ENCODE results near the gene HDAC4. TPM values are rescaled to one million over a fixed set of nuclear protein-coding genes. Genes with fewer than 3 reads are reported as not detected.

HDAC4 gene
- total RNA-seq, 1 experiment from 2014 or later, result 40.1 TPM

- ChIA-PET POLR2A (no interaction called here), CTCF (no interaction called here)
- H3K36me3 ChIP-seq (ENCODE audit: control insufficient read depth, insufficient read depth, low read length), result no peaks in the 10 kb centered on the region; the same call in 1 of the 2 replicates
- ATAC-seq, result no peak
- TF ChIP-seq TCF7L2 (IDR thresholded peaks at IDR 0.05; ENCODE audit: low read depth, low read length), result no peak
- TF ChIP-seq REST (IDR thresholded peaks at IDR 0.05; ENCODE audit: insufficient read depth in 1 of 2, low read depth in 2 of 2, low read length in 1 of 2), result no peak
- TF ChIP-seq CTCF (IDR thresholded peaks at IDR 0.05), result no peak
- no peak for TF ChIP-seq POLR2AphosphoS5 (IDR thresholded peaks at IDR 0.05; ENCODE audit: low read depth, low read length)
- no peak for TF ChIP-seq SIN3A (IDR thresholded peaks at IDR 0.05; ENCODE audit: borderline replicate concordance, insufficient read depth, low read depth, low read length)
- no peaks in the 10 kb centered on the region for H3K9me3 ChIP-seq (ENCODE audit: control insufficient read depth, insufficient read depth, low read depth, low read length)
- H3K27ac ChIP-seq (ENCODE audit: low read length), result no peak overlapping the region
- in situ Hi-C loops (cut with HindIII; ENCODE audit: low pct_unique_long_range_greater_than_20kb, low sequenced_read_pairs), result no loop called here
- no TSS peak for BruUV-seq (replicated peaks)
- H3K27me3 ChIP-seq (ENCODE audit: control insufficient read depth, insufficient read depth, low read length), result no peaks in the 10 kb centered on the region
- DNase-seq (ENCODE audit: low read depth, low spot score), result no peak
- intact Hi-C loops (cut with micrococcal nuclease; ENCODE audit: unreplicated experiment), result no loop called here
- H3K4me3 ChIP-seq (ENCODE audit: low read depth in 2 of 2, low read length in 2 of 2), result no peak overlapping the region
- no peaks in the 10 kb centered on the region for H3K4me1 ChIP-seq (ENCODE audit: control insufficient read depth, insufficient read depth, low read length)
Measured at GRCh38 chr2:239147376-239147775, 253.4 kb downstream of the HDAC4 start.

GRCh38 chr2:239146741-239147181 is 254.1 kb downstream of the HDAC4 start:
- no peak overlapping the region for H3K27ac ChIP-seq (ENCODE audit: low read length)
- no peak for DNase-seq (ENCODE audit: low read depth, low spot score)
- no peak for TF ChIP-seq CTCF (IDR thresholded peaks at IDR 0.05)
- TF ChIP-seq REST (IDR thresholded peaks at IDR 0.05; ENCODE audit: insufficient read depth in 1 of 2, low read depth in 2 of 2, low read length in 1 of 2), result no peak
- TF ChIP-seq SIN3A (IDR thresholded peaks at IDR 0.05; ENCODE audit: borderline replicate concordance, insufficient read depth, low read depth, low read length), result no peak
- no peak for TF ChIP-seq TCF7L2 (IDR thresholded peaks at IDR 0.05; ENCODE audit: low read depth, low read length)
- TF ChIP-seq POLR2AphosphoS5 (IDR thresholded peaks at IDR 0.05; ENCODE audit: low read depth, low read length), result no peak
- POLR2A ChIA-PET, result no interaction called here
- BruUV-seq (replicated peaks), result no TSS peak
- CTCF ChIA-PET, result no interaction called here
- H3K4me1 ChIP-seq (ENCODE audit: control insufficient read depth, insufficient read depth, low read length), result no peaks in the 10 kb centered on the region
- intact Hi-C loops (cut with micrococcal nuclease; ENCODE audit: unreplicated experiment), result no loop called here
- ATAC-seq, result no peak
- H3K27me3 ChIP-seq (ENCODE audit: control insufficient read depth, insufficient read depth, low read length), result no peaks in the 10 kb centered on the region
- no peaks in the 10 kb centered on the region for H3K9me3 ChIP-seq (ENCODE audit: control insufficient read depth, insufficient read depth, low read depth, low read length)
- no peaks in the 10 kb centered on the region for H3K36me3 ChIP-seq (ENCODE audit: control insufficient read depth, insufficient read depth, low read length)
- in situ Hi-C loops (cut with HindIII; ENCODE audit: low pct_unique_long_range_greater_than_20kb, low sequenced_read_pairs), result no loop called here
- no peak overlapping the region for H3K4me3 ChIP-seq (ENCODE audit: low read depth in 2 of 2, low read length in 2 of 2)
